HG03469 (cell line): ENCODE measurements around the gene TPRKB.
"Not testable (repeated sequence)": the region's sequence is repeated elsewhere in the genome, so short reads cannot be mapped to it uniquely, and the experiment has no call there.

Source experiments
- ATAC-seq: cut with Tn5 transposase; IDR thresholded peaks from one replicate; pipeline ENCODE4 v1.9.1; 2021; ENCODE audit warnings: mild to moderate bottlenecking, moderate library complexity, moderate number of reproducible peaks; ENCODE audit not compliant: unreplicated experiment

The TPRKB gene

GRCh38 chr2:73736855-73737779, at the start of gene TPRKB:
Gene TPRKB (minus strand): TSS chr2:73737345. CDS start chr2:73734569, 2,776 bp downstream.
- peak; percentile 84 for ATAC-seq

DNA sequence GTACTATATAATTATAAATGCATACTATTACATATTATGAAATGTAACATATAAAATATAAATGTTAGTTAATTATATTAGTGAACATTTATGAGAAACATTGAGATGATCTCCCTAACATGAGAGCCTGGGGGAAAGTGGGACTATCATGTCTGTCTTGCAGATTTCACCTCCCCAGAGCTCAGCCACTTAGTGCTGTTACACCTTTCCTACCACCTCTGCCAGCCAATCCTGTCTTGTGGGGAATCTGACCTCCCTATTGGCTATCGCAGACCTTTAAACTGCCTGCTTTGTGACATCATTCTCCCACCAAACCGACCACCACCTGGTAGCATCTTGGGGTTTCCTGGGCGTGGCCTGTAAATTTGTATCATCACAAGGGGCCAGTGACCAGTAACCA, 46.7 kb upstream of the TPRKB start, which contains the start of gene C2orf78:
Gene C2orf78, plus strand, starts transcription at position 301 of the 400 bp plus-strand sequence. CDS start 127 bp downstream, outside the sequence.
- not testable (repeated sequence) for ATAC-seq

- not testable (repeated sequence) for ATAC-seq
These were observed 46.3 kb upstream of the TPRKB start for GRCh38 chr2:73783402-73783801.

- no peak for ATAC-seq
These were observed 43.1 kb upstream of the TPRKB start for GRCh38 chr2:73780237-73780582.

- ATAC-seq, result peak; percentile 99
These were observed 42.5 kb upstream of the TPRKB start, which contains the start of gene DUSP11 for GRCh38 chr2:73779467-73780236. Gene DUSP11 (minus strand): TSS chr2:73780103. CDS start chr2:73779974, 129 bp downstream.

DNA sequence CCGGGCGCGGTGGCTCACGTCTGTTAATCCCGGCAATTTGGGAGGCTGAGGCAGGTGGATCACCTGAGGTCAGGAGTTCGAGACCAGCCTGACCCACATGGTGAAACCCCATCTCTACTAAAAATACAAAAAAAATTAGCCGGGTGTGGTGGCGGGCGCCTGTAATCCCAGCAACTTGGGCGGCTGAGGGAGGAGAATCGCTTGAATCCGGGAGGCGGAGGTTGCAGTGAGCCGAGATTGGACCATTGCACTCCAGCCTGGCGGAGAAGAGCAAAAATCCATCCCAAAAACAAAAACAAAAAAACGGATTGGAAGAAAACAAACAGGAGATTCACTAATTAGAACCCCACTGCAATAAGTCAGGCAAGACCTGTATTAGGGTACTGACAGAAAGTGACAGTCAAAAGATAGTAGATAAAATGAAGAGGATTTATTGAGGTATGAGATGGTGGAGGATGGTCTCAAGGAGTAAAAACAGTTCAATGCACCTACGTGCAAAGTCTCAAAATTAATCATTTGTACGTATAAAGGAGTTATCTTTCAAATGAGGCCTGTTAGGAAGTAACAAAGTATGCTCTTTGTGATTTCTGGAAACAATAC, 41.8 kb upstream of the TPRKB start:
- not testable (repeated sequence) for ATAC-seq

DNA sequence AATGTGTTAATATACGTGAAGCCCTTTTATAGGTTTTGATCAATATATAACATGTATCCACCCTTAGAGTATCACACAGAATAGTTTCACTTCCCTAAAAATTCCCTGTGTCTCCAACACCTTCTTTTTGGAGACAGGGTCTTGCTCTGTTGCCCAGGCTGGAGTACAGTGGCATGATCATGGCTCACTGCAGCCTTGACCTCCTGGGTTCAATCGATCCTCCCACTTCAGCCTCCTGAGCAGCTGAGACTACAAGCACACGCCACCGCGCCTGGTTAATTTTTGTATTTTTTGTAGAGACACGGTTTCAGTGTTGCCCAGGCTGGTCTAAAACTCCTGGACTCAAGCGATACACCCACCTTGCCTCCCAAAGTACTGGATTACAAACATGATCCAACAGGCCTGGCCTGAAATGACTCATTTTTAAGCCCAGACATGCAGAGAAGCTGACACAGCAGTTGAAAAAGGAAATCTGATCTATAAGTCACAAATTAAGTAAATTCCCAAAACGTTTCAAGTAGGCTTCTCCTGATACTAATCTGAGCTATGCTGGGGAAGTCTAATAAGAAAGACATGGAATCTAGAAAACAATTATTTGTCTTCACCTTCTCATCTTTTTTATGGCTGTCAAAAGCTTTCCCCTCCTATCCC, 39.8 kb upstream of the TPRKB start:
- no peak for ATAC-seq

- no peak for ATAC-seq
These were observed 39.2 kb upstream of the TPRKB start for GRCh38 chr2:73776381-73776780.

- ATAC-seq, result no peak
These were observed 35.7 kb upstream of the TPRKB start for GRCh38 chr2:73772819-73773218.

- no peak for ATAC-seq
These were observed 33.6 kb upstream of the TPRKB start for GRCh38 chr2:73770725-73771124.

GRCh38 chr2:73766994-73767393, 29.8 kb upstream of the TPRKB start:
- no peak for ATAC-seq

- ATAC-seq, result no peak
These were observed 29.2 kb upstream of the TPRKB start for GRCh38 chr2:73766349-73766748.

- ATAC-seq, result no peak
These were observed 27.8 kb upstream of the TPRKB start for GRCh38 chr2:73764945-73765344.

DNA sequence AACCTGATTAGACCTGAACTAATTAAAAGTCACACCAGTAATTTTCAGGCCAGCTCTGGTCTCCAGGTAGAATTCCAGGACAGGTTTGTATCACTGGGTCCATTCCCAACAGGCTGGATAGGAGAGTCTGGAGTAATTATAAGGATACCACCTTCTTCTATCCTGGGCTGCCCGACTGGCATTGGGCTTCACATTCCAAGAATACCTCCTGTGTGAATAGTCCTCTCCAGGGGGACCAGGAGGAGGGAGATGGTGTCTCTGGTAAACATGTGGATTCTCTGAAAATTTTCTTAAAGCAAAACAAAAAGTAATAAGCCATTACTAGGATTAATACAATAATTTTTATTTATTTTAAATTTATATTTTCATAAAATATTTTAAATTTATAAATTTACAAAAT, 25.4 kb upstream of the TPRKB start:
- no peak for ATAC-seq

GRCh38 chr2:73759904-73760303, 22.8 kb upstream of the TPRKB start:
- ATAC-seq, result no peak

- no peak for ATAC-seq
These were observed 22.2 kb upstream of the TPRKB start for GRCh38 chr2:73759285-73759764.

GRCh38 chr2:73754332-73754731, 17.2 kb upstream of the TPRKB start:
- ATAC-seq, result not testable (repeated sequence)

GRCh38 chr2:73749314-73749713, 12.2 kb upstream of the TPRKB start:
- no peak for ATAC-seq

DNA sequence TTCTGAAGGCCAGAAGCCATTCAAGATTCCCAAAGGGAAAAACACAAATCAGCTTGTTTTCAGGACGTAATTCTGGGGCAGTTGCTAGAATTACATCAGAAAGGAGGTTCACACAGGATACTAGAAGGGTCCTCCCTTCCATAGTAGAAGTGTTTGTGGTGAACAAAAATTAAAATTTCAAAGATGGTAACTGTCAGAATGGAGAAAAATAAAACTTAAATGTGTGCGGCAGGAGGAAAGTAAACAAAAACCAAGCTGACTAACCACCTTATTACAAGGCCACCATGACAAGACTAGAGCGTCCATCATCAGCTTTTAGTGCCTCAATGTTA, 9.7 kb upstream of the TPRKB start:
- ATAC-seq, result no peak

DNA sequence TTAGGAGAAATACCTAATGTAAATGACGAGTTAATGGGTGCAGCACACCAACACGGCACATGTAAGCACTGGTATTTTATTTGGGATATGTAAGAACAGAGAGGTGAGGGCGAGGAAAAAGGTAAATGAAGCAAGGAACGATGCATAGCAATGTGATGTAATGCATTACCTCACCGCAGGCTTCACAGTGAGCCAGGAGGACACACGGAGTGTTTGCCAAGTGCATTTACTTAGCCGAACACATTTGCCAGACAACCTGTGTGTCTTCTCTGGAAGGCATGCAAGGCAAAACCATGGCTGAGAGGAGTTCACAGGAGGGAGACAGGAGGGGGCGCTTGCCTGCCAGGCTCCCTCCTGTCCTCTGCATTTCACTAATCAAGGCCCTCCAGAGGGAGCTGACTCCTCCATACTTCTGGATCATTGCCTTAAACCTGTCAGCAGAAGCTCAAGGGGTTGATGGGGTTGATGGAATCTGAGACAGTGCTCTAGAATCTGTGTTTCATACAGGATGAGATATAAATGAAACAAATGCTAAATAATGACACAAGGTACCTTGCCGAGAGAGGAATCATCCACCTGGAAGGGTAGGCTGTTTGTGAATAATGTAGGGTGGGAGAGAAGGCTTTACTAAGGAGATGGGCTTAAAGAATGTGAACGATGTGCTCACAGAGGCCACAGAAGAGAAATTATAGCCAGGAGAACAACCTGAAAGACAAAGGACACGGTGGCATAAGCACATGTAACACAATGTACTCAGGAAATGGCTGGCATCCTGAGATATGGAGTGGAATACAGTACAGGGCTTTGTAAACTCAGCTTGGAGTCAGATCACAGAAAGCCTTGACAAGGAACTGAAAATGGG, 9.1 kb upstream of the TPRKB start:
- no peak for ATAC-seq
